Loucy (cell line): ENCODE results near the gene SORCS2.

Source experiments
- CTCF ChIP-seq: fragments of 200-600 bp; sonication (generic); conservative IDR thresholded peaks from 2 replicates; pipeline ENCODE4 v1.5.1; 2014; ENCODE audit warnings: mild to moderate bottlenecking, antibody characterized with exemption, low read length
- EZH2phosphoT487 ChIP-seq: fragments of 200-600 bp; IDR thresholded peaks from 2 replicates; pipeline ENCODE4 v1.6.1; 2018; ENCODE audit warnings: antibody characterized with exemption, mild to moderate bottlenecking, moderate library complexity, borderline replicate concordance

GRCh38 chr4:7779432-7779768 lies 587.1 kb downstream of the SORCS2 start:
- TF ChIP-seq CTCF (no peak), EZH2phosphoT487 (no peak)
